ENCODE measurements around the gene HRG.
"Not testable (repeated sequence)": the region's sequence is repeated elsewhere in the genome, so short reads cannot be mapped to it uniquely, and the experiment has no call there.

The HRG gene

GRCh38 chr3:186671051-186671450, 5.2 kb downstream of the HRG start:
- H3K27ac ChIP-seq, result no peak overlapping the region
- no peak overlapping the region for H3K4me3 ChIP-seq

GRCh38 chr3:186678604-186679003, 12.8 kb downstream of the HRG start:
- H3K4me3 ChIP-seq, result no peak overlapping the region
- H3K27ac ChIP-seq, result no peak overlapping the region

GRCh38 chr3:186679151-186679550, 13.3 kb downstream of the HRG start:
- H3K4me3 ChIP-seq, result no peak overlapping the region

GRCh38 chr3:186680869-186681268, 15.1 kb downstream of the HRG start:
- H3K27ac ChIP-seq, result no peak overlapping the region
- no peak overlapping the region for H3K4me3 ChIP-seq

More at GRCh38 chr3:186679151-186679550, 13.3 kb downstream of the HRG start:
- no peak overlapping the region for H3K27ac ChIP-seq

GRCh38 chr3:186682812-186683211, 17.0 kb downstream of the HRG start:
- no peak overlapping the region for H3K4me3 ChIP-seq
- H3K27ac ChIP-seq, result no peak overlapping the region

- Histone ChIP-seq H3K4me3 (no peak overlapping the region), H3K27ac (no peak overlapping the region)
Measured at GRCh38 chr3:186683979-186684378, 18.2 kb downstream of the HRG start.

- not testable (repeated sequence) for H3K4me3 ChIP-seq, H3K27ac ChIP-seq
Measured at GRCh38 chr3:186686475-186686874, 20.7 kb downstream of the HRG start.

- Histone ChIP-seq H3K27ac (no peak overlapping the region), H3K4me3 (no peak overlapping the region)
Measured at GRCh38 chr3:186687120-186687651, 21.4 kb downstream of the HRG start.

GRCh38 chr3:186690304-186690703, 24.5 kb downstream of the HRG start:
- H3K27ac ChIP-seq, H3K4me3 ChIP-seq: not testable (repeated sequence)

GRCh38 chr3:186691676-186692075, 25.9 kb downstream of the HRG start:
- no peak overlapping the region for H3K27ac ChIP-seq

GRCh38 chr3:186693843-186694242, 28.0 kb downstream of the HRG start:
- Histone ChIP-seq H3K4me3 (no peak overlapping the region), H3K27ac (no peak overlapping the region)

More at GRCh38 chr3:186691676-186692075, 25.9 kb downstream of the HRG start:
- no peak overlapping the region for H3K4me3 ChIP-seq

GRCh38 chr3:186694288-186695032, 28.6 kb downstream of the HRG start:
- no peak overlapping the region for H3K4me3 ChIP-seq
- H3K27ac ChIP-seq, result no peak overlapping the region

GRCh38 chr3:186696522-186696921, 30.7 kb downstream of the HRG start:
- no peak overlapping the region for H3K4me3 ChIP-seq
- H3K27ac ChIP-seq, result no peak overlapping the region

- H3K4me3 ChIP-seq, result no peak overlapping the region
Measured at GRCh38 chr3:186697510-186697909, 31.7 kb downstream of the HRG start.

GRCh38 chr3:186700267-186700666, 34.5 kb downstream of the HRG start:
- no peak overlapping the region for H3K4me3 ChIP-seq
- no peak overlapping the region for H3K27ac ChIP-seq

More at GRCh38 chr3:186697510-186697909, 31.7 kb downstream of the HRG start:
- no peak overlapping the region for H3K27ac ChIP-seq

- H3K27ac ChIP-seq, H3K4me3 ChIP-seq: not testable (repeated sequence)
Measured at GRCh38 chr3:186702451-186702850, 36.6 kb downstream of the HRG start.

- Histone ChIP-seq H3K4me3 (no peak overlapping the region), H3K27ac (no peak overlapping the region)
Measured at GRCh38 chr3:186705882-186706780, 40.3 kb downstream of the HRG start.

- Histone ChIP-seq H3K27ac (no peak overlapping the region), H3K4me3 (no peak overlapping the region)
Measured at GRCh38 chr3:186708983-186709679, 43.3 kb downstream of the HRG start.

GRCh38 chr3:186710694-186711093, 44.9 kb downstream of the HRG start:
- not testable (repeated sequence) for H3K27ac ChIP-seq, H3K4me3 ChIP-seq

GRCh38 chr3:186713499-186713898, 47.7 kb downstream of the HRG start:
- Histone ChIP-seq H3K4me3 (no peak overlapping the region), H3K27ac (no peak overlapping the region)
